HG02798 (cell line): ENCODE data around the gene SSBP2.
"Not testable (repeated sequence)": the region's sequence is repeated elsewhere in the genome, so short reads cannot be mapped to it uniquely, and the experiment has no call there.

Experiments used
- ATAC-seq: cut with Tn5 transposase; IDR thresholded peaks from one replicate; pipeline ENCODE4 v1.9.1; 2021; ENCODE audit warnings: mild to moderate bottlenecking; ENCODE audit not compliant: unreplicated experiment, poor library complexity

Gene SSBP2

GRCh38 chr5:81544351-81545018, 206.4 kb downstream of the SSBP2 start:
- no peak for ATAC-seq

- ATAC-seq: no peak
Observed at GRCh38 chr5:81542242-81542641, 208.7 kb downstream of the SSBP2 start.

DNA sequence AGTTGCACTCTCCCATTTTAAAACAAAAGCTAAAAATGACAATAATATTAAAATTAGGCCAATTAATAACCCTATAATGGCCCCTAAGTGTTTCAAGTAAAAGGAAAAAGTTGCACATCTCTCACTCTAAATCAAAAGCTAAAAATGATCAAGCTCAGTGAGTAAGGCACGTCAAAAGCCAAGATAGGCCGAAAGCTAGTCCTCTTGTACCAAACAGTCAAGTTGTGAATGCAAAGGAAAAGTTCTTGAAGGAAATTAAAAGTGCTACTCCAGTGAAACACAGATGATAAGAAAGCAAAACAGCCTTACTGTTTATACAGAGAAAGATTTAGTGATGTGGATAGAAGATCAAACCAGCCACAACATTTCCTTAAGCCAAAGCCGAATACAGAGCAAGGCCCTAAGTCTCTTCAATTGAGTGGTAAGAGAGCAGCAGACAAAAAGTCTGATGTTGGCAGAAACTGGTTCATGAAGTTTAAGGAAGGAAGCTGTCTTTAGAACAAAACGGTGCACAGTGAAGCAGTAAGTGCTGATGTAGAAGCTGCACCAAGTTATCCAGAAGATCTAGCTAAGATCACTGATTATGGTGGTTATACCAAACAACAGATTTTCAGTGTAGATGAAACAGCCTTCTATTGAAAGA, 212.9 kb downstream of the SSBP2 start:
- ATAC-seq: no peak

DNA sequence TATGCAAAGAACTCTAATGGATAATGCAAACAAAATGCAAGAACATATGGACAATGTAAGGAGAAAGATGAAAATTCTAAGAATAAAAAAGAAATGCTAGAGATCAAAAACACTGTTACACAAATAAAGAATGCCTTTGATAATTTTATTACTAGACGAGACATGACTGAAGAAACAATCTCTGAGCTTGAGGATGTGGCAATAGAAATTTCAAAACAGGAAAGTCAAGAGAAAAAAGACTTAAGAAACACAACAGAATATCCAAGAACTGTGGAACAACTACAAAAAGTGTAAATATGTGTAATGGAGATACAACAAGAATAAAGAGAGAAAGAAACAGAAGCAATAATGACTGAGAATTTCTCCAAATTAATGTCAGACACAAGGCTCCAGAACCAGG, 216.5 kb downstream of the SSBP2 start:
- no peak for ATAC-seq

GRCh38 chr5:81533629-81534405, 217.1 kb downstream of the SSBP2 start:
- no peak for ATAC-seq

- no peak for ATAC-seq
Observed at GRCh38 chr5:81530919-81531318, 220.0 kb downstream of the SSBP2 start.

GRCh38 chr5:81525690-81526089, 225.2 kb downstream of the SSBP2 start:
- no peak for ATAC-seq

GRCh38 chr5:81524015-81524414, 226.9 kb downstream of the SSBP2 start:
- no peak for ATAC-seq

- no peak for ATAC-seq
Observed at GRCh38 chr5:81522571-81522970, 228.3 kb downstream of the SSBP2 start.

DNA sequence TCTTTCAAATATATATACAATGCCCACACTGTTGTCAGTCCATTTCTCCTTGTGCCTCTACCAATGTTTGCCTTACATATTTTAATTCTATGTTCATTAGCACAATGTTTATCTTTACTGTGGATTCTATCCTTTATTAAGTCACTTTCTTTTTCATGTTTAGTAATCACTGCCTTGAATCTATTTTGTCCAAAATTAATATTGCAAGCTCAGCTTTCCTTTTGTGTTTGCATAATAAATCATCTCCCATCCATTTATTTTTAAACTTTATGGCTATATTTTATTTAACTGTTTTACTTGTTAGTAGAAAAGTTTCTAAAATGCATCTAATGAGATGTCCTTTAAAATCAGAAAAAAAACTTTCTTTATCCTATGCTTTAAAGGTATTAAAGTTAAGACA, 230.1 kb downstream of the SSBP2 start:
- ATAC-seq: no peak

DNA sequence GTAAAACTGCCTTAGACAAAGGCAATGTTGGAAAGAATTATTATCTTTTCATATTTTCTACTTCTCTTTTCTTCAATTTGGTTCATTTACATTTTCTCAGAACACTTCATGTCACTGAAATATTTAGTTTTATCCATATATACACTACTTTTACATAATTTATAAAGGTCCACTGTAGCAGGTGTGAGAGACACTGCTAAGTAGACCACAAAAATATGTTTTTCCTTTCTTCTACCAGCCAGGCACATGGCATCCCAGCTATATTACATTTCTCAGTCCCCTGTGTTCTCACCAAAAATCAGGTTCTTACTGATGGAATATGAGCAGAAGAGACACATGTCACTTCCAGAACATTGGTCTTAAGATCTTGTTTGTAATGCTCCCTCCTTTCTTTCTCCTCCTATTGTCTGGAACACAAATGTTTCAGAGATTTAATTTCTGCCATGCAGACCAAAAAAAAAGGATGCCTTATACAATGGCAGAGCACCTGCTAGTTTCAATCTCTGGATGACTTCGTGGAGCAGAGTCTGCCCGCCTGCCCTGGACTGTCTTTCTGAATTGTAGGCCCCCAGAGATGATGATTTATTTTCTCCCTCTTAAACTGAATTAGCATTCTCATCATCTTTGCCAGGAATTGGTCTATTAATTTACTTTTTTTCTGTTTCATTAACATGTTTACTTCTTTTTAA, 231.5 kb downstream of the SSBP2 start:
- no peak for ATAC-seq

DNA sequence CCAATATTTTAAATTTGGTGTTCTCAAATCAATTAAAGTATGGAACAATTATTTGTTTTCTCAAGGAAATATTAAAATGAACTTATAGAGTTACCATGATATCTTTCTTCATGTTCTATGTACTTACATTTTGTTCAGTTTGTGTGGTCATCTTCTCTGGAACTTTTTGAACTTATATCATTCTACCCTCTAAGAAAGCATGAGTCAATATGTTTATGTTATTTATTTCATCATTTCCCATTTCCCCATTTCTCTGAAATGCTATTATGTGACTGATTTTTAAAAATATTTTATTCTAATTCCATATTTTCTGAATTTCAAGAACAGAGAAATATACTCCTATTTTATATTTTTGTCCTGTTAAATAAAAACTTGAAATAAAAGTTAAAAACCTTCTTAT, 233.4 kb downstream of the SSBP2 start:
- no peak for ATAC-seq

DNA sequence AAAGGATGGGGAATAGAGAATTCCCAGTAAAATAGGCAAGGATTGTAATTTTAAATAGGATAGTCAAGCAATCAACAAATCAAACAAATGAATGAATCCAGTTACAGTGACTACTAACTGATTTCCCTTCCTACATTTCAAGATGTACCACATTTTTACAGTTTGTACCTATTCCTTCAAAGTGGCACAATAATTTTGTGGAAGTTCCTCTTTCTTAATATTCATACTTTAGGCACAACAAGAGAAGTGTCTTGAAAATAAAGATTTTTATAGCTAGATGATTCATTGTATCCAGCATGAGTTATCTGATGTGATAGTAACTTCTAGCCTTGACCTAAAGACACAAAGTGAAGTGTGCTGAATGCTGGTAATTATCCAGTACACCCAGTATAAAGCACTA, 234.8 kb downstream of the SSBP2 start:
- ATAC-seq: no peak

DNA sequence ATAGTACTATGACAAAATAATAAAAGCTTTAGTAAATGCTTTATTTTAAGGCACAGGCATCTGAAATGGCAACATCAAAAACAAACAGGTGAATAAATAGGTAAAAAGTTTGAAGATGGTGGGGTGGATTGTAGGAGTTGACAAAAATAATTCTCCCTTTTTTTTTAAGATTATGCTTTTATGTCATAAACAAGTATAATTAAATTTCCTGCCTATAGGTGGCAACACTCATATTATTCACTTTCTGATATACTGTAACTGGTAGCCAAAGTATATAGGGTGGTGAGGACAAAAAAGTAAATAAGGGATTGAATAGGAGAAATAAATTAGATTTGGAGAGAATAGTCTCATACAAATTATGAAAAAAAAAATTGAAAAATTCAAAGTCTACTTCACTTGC, 236.9 kb downstream of the SSBP2 start:
- ATAC-seq: no peak

- ATAC-seq: no peak
Observed at GRCh38 chr5:81513473-81513872, 237.4 kb downstream of the SSBP2 start.

DNA sequence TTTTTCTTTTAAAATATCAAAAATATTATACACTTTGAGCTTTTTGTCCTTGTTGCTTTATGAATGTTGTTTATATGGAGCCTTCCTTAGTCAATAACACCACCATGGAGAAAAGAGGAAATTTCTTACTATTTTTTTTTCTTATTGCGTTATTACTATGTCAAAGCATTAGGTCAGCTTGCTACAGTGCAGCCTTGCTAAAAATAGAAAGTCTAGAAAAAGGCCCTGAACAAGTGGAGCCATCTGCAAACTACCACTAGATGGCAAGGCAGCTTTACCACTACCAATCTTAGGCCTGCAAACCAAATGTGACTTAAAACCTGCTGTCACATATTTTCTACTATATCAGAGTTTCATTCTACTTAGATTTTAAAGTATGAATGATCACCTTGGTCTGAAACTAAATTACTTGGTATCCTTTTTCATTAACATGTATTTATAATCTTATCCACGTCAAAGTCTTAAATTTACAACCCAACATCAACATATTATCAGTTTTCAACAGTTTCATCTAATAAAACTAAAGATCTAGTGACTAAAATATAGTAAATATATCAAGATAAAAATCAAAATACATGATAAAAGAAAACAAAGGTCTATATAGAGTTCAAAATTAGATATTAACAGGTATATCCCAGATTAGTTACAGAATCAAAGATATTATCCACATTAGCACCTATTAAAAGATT, 243.9 kb downstream of the SSBP2 start:
- ATAC-seq: peak; percentile 99

DNA sequence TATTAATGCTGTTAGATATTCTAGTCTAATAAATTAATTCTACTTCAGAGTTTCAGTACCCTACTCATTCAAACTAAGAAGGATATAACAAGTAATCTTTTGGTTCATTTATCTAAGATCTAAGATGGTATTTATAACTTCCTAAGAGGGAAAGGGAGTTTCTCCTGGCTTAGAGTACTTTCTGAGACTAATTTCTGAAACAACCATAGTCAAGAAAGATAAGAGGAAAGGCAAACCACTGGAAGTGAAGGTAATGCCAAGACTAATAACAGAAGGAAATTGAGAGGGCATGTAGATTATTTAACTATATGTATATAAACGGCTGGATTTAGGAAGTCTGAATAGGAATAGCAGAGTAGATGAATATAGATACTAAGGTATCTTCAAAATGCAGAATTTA, 244.5 kb downstream of the SSBP2 start:
- ATAC-seq: no peak

GRCh38 chr5:81505672-81506071, 245.2 kb downstream of the SSBP2 start:
- no peak for ATAC-seq

DNA sequence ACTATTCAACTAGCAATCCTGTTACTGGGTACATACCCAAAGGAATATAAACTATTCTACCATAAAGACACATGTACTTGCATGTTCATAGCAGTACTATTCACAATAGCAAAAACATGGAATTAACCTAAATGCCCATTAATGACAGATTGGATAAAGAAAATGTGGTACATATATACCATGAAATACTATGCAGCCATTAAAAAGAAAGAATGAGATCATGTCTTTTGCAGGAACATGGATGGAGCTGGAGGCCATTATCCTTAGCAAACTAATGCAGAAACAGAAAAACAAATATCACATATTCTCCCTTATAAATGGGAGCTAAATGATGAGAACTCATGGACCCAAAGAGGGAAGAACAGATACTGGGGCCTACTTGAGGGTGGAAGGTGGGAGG, 247.3 kb downstream of the SSBP2 start:
- not testable (repeated sequence) for ATAC-seq

GRCh38 chr5:81495286-81495685, 255.6 kb downstream of the SSBP2 start:
- ATAC-seq: no peak
